CD4-positive, alpha-beta T cell treated with Interleukin-2 at 100 ng/mL for 4 hours (primary cell): ENCODE results near the gene STK4.
"Not testable (repeated sequence)": the region's sequence is repeated elsewhere in the genome, so short reads cannot be mapped to it uniquely, and the experiment has no call there.

Experiments used
- DNase-seq: peaks from one replicate; pipeline ENCODE4 v3.0.0-alpha.2; 2020; ENCODE audit warnings: low spot score

STK4 gene

DNA sequence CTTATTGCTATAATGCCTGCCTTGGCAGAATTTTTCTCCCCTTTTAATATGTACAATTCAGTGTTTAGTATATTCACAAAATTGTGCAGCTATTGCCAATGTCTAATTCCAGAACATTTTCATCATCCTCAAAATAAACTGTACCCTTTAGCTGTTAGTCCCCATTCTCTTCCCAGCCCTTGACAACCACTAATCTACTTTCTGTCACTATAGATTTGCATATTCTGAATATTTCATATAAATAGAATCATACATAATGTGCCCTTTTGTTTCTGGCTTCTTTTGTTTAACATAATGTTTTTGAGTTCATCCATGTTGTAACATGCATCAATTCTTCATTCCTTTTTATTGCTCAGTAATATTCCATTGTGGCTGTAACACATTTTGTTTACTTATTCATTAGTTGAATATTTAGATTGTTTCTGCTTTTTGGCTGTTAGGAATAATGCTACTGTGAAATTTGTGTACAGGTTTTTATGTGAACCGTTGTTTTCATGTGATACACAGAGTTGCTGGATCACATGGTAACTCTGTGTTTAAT lies 22.4 kb downstream of the STK4 start:
- DNase-seq: no peak

DNA sequence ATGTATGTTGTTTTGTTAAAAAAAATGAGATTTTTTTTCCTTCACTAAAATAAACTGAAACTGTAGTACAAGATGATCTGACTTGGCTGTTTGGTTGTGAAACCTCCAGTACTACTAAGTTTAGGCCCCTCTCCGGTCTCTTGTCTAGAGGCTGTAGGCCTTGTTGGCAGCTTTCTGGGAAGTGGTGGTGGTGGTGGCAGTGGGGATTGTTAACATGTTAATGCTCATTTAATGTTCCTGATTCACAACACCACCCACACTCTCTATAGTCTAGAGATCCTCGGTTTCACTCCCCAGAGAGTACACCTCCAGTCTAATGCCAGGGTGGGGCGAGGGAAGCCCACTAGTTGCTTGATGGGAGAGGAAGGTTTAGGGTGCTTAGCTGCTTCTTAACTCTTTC lies 24.1 kb downstream of the STK4 start:
- peak; percentile 38 for DNase-seq

DNA sequence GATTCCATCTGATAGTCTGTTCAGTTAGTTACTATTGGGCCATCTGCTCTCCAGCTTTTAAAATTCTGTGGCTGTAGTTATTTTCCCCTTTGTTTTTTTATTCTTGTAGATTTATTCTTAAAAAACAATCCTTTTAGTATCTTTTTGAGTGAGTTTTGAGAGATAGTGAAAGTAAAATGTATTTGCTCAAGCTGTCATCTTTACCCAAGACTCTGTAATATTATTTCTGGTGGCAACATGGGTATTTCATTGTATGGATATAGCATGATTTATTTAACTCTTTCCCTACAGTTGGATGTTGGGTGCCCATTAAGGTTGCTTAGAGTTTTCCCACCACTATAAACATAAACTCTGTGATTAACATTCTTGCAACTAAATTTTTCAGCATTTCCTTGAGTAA lies 24.6 kb downstream of the STK4 start:
- no peak for DNase-seq

DNA sequence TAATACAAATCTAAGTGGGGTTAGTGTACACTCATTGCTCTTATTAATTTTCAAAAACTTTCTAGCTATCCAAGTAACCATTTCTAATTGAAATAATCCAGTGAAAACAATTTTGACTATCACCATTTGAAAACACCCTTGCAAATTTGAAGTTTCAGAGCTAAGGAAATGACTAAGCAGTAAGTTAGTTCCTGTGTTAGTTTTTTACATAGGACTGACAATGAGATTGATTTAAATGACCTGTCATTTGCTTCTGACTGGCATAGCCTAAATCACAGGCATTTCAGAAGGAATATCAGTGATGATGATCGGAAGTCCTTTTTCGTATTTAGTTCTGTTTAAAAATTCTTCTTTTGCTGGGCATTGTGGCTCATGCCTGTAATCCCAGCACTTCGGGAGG lies 27.0 kb downstream of the STK4 start:
- DNase-seq: peak; percentile 33

DNA sequence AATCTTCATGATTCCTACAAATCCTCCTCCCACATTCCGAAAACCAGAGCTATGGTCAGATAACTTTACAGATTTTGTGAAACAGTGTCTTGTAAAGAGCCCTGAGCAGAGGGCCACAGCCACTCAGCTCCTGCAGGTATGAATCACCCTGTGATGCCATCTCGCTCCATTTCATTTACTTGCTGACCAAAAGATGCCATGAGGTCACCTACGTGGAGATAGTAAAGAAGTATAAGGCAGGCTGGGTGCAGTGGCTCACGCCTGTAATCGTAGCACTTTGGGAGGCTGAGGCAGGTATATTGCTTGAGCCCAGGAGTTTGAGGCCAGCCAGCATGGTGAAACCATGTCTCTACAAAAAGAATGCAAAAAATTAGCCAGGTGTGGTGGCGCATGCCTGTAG lies 30.9 kb downstream of the STK4 start:
- DNase-seq: no peak

DNA sequence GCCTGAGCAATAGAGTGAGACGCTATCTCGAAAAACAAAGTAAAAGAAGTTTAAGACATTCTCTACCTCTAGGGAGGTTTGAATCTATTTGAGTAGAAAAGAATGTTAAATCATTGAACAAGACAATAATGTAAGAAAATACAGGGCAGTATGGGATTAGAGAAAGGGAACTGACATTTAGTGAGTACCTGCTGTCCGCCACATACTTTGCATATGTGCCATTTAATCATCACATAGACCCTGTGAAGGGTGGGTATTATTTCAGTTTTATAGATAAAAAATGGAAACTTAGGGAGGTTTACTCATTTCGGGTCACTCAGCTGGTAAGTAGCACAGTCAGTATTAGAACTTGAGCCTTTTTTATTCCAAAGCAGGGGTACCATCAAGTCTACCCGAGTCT lies 31.4 kb downstream of the STK4 start:
- no peak for DNase-seq

DNA sequence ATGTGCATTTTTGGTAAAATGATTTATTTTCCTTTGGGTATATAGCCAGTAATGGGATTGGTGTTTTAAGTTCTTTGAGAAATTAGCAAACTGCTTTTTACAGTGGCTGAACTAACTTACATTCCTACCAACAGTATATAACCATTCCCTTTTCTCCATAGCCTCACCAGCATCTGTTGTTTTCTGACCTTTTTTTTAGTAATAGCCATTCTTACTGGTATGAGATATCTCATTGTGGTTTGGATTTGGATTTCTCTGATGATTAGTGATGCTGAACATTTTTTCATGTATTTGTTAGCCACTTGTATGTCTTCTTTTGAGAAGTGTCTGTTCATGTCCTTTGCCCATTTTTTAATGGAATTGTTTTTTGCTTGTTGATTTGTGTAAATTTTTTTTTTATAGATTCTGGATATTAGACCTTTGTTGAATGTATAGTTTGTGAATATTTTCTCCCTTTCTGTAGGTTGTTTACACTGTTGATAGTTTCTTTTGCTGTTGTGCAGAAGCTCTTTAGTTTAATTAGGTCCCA lies 42.3 kb downstream of the STK4 start:
- no peak for DNase-seq

DNA sequence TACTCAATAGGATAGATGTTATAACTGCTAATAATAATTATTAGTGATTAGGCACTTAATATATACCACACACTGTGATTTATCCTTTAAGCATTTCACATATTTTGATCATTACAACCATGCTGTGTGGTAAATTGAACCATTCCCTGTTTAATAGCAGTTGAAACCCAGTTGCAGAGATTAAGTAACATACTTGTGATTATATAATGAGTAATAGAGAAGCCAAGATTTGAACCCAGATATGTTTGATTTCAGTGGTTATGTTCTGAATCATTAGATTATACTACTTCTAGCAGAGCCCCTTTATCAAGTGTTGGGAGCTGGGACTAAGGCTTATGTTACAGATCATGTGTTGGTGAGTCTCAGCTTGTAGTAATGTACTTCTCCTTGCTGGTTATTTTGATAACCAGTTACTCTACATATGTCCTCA lies 44.1 kb downstream of the STK4 start:
- no peak for DNase-seq

DNA sequence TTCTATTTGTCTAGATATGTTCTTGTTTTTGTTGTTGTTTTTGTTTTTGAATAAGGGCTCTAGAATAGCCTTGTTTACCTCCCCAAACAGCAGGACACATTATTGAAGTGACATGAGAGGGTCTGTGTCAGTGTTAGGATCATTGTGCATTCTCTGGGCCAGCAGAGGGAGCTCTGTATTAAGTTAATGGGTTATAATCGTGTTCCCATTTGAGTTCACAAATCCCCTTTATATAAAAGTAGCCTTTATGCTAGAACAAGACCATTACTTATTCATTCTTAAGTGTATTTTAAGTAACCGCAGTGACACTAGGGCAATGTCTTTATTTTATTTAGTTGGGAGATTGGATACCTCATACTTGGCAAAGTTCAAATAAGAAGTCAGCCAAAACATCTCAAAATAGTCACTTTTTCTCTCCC lies 44.8 kb downstream of the STK4 start:
- DNase-seq: peak; percentile 65

DNA sequence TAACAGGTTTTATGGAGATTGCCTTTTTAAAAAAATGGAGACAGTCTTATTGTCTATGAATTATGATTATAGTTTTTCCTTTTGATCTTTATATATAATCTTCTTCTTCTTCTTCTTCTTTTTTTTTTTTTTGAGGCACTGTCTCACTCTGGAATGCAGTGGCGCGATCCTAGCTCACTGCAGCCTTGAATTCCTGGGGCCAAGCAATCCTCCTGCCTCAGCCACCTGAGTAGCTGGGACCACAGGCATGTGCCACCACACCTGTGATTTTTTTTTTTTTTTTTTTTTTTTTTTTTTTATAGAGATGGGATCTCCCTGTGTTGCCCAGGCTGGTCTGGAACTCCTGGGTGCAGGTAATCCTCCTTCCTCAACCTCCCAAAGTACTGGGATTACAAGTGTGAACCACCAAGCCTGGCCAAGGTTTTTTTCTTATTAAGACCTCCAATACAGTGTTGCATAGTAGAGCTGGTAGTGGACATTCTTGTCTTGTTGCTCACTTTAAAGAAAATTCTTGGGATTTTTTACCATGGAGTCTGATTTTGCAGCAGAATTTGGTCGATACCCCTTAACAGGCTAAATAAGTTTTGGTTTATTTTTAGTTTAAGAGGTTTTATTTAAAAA lies 46.5 kb downstream of the STK4 start:
- DNase-seq: no peak

DNA sequence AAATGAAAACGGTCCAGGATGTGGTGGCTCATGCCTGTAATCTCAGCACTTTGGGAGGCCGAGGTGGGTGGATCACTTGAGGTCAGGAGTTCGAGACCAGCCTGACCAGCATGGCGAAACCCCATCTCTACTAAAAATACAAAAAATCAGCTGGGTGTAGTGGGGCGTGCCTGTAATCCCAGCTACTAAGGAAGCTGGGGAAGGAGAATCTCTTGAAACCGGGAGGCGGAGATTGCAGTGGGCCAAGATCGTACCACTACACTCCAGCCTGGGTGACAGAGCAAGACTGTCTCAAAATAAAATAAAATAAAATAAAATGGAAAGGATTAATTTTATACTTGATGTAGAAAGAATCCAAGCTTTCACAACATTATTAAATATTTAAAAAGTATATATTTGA lies 47.8 kb downstream of the STK4 start:
- DNase-seq: not testable (repeated sequence)

DNA sequence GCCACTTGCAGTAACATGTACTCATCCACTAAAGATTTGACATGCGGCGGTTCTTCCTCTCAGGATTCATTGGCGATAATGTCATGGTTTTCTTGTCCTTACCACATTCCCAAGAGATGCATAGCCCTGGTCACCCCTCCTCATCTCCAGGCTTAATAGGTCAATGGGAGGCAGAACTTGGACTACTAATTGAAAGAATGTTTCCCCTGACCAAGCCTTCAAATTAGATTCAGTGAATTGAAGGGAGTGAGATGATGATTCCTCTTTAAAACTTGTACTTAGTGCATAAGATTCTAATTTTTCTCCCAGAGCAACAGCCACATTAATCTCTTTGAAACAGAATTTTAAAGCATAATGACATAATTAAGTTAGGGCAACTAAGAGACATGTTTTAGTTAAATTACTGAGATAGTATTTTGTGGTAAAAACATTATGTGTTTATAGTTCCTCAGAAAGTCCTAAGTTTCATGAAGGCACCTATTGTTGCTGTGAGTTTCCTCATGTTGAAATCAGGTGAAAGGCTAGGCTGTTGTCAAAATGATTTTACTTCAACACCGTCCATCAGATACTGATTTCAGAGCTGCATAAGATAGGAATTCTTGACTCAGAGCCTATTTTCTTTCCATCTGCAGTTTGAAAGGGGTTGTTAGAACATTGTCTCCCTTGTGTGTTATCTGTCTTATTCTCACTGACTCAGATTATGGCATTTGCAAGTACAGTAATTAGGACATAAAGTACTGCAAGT lies 48.5 kb downstream of the STK4 start:
- DNase-seq: no peak

DNA sequence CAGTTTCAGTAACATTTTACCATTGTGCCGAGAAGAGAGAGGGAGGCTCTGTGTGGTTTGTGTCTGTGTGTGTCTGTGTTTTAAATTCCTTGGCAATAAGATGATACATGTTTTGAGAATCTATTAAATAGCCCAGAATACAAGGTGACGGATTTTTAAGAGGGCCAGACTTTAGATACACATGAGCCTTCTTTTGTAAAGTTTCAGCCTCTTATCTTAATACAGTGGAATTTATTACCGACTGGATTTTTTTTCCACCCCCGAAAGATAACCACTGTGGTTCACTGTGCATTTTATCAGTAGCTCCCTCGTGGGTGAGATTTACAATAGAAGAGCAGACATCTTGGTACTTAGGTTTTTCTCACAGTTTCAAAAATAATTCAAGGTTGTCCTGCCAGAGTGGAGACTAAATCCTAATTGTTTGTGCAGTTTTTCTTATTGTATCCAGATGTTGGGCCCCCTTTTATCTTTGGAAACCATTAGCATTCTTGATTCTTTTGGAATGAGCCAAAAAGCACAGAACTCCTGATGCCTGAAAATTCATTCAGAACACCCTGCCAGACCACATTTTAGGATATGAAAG lies 49.9 kb downstream of the STK4 start:
- DNase-seq: no peak

DNA sequence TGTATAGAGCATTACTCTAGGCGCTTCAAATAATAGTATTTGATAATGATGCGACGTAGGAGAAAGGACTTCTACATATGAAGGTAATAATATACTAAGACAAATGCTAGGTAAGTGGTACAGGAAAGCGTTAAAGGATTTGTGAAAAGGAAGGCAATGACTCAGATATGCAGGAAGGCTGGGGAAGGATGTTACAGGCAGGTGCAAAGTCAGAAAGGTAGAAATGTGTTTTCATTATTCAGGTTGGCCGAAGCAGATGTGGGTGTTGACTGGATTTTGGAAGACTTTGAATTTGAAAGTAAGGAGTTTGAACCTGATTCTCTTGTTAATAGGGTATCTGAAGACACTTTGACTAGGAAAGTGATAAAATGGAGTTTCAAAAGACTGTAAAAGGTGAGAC lies 51.0 kb downstream of the STK4 start:
- no peak for DNase-seq

DNA sequence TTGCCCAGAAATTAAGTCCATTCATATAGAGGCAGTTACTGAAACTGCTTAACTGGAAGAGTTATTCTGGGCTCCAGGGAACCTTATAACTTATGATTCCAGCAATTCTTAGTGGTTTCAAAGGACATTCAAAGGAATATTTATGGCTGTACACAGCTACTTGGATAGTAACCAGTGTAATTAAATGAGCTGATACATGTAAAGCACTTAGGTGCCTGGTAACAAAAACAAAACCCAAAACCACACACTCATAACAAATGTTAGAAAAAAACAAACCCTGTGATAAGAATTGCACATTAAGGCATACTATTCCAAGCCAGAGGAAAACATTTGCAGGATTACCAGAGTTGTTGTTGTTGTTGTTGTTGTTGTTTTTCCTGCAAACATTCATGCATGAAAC lies 51.5 kb downstream of the STK4 start:
- no peak for DNase-seq

DNA sequence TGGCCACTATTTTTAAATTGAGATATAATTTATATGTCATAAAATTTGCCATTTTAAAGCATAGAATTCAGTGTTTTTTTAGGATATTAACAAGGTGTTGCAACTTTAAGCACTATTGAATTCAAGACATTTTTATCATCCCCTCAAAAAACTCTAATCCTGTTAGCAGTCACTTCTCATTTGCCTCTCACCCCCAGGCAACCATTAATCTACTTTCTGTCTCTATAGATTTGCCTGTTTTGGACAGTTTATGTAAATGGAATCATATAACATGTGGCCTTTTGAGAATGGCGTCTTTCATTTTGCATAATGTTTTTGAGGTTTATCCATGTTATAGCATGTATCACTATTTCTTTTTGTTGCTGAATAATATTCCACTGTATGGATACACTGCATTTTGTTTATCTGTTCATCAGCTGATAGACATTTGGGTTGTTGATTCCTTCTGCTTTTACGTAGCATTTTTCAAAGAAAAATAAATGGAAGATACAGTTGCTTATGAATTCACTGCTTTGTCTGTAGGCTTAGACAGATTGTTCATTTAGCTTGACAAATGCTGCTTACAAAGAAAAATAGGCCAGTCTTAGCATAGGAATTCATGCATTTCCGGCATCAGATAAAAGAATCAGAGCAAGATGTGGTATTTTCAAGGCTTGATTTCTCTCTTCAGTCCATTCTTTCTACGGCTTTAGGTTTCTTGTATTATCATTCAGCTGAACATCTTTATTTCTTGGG lies 52.9 kb downstream of the STK4 start:
- no peak for DNase-seq

DNA sequence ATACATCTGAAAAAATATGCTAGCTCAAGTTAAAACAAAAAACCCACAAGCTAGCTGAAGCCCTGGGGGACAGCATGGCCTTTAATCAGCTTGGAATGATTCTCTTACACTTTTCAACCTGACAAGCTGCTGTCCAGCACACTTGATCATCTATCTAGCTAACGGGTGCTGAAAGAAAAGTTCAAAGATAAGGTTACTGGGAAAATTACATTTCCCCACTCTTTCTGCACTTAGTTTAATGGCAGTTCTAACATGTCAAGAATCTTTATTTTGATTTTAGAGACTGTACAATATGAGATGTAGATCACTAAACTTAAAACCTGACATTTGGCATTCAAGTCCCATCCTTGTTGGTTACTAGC lies 53.4 kb downstream of the STK4 start:
- DNase-seq: no peak

DNA sequence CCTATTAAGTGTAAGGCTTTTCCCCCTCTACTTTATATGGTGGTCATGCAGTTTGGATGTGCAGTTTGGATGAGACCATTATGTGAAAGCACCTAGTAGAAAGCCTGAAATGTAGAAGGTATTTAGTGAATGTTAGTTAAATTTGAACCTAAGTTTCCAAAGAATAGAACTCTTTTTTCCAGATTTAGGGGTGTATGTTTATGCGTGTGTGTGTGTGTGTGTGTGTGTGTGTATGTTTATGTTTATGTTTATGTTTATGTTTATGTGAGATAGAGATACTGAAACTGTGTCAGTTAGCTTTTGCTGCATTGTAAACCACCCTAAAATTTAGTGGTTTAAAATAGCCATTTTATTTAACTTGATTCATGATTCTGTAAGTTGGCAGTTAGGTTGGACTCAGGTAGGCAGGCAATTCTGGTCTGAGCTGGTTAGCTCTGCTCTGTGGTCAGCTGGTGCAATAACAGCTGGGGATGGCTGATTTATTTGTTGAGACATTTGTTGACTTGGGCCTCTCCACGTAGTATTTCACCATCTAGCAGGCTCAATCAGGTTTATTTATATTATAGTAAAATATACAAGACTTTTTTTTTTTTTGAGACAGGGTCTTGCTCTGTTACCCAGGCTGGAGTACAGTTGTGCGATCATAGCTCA lies 54.0 kb downstream of the STK4 start:
- no peak for DNase-seq

DNA sequence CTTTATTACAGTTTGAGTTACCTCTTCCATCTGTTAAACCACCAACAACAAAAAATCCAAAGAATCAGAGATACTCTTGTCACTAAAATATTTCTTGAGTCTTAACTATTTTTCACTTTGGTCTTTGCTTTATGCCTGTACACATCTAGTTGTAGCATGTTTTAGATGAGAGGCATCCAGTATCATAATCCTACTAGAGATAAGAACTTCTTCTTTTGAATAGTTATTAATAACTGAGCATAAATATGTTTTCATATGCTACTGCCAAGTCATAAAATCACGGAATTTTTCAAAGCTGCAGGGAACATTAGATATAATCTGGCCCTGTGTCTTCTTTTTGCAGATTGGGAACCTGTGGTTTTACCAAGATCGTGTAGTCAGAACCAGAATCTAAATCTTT lies 55.3 kb downstream of the STK4 start:
- no peak for DNase-seq

DNA sequence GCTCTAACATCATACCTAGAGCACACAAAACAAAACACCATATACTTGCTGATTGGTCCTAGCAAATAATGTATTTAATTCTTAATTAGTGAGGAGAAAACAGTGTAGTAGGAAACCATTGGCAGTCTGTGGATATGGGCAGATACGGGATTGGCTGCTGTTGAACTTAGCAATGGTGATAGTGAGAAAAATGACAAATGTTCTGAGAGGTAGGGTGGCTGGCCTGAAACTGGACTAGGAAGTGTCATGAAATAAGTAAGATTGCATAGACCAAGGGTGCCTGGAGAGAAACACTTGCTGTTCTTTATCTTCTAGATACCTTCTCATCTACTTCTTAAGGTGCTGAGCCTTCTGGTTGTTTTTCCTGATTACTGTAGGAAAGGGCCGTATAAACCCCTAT lies 56.8 kb downstream of the STK4 start:
- not testable (repeated sequence) for DNase-seq

DNA sequence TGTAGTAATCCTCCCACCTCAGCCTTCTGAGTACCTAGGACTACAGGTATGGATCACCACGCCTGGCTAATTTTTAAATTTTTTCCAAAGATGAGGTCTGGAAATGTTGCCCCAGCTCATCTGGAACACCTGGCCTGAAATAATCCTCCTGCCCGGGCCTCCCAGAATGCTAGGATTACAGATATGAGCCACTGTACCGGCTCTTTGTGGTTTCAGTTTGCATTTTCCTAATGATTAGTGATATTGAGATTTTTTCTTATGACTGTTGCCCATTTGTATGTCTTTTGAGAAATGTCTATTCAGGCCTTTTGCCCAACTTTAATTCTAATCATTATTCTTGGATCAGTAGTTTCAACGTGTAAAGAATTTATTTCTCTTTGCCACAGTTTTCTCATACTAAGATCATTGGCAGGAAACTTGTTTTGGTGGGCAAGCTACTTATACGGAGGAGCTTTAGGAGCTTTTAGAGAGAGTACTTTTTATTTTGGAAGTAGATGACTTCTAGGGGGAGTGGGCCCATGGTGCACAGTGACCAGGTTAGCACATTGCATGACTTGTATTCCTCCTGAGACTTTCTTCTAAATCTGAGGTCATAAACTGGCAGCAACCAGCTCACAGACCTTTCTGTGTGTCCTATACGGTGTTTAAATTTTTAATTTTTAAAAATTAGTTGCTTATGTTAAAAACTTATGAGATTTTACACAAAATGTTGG lies 62.3 kb downstream of the STK4 start:
- no peak for DNase-seq
